T-cell (primary cell): Measurements from ENCODE around the gene TF. TPM values are rescaled to one million over a fixed set of nuclear protein-coding genes. Genes with fewer than 3 reads are reported as not detected.

Experiments
- ATAC-seq, 4 experiments: fragments of 200-7000 bp in 3 of 4; fragments of 150-1000 bp in 1 of 4; cut with Tn5 transposase; replicated peaks in 1 of 4; 1 replicate in 3 of 4; 2 replicates in 1 of 4; pipeline ENCODE4 v1.10.0; 2021; ENCODE audit warnings: moderate library complexity in 3 of 4, mild to moderate bottlenecking in 2 of 4, moderate number of reproducible peaks in 1 of 4
- CTCF ChIA-PET, 2 donors: fragments of 300-600 bp; sonication (Branson Sonifier 250); formaldehyde crosslinking; loops; one replicate each; lab custom pipeline; 2022; ENCODE audit warnings: antibody characterized with exemption in 2 of 2; lab: Charles Lee
- POLR2A ChIA-PET, 2 donors: fragments of 300-600 bp; sonication (Branson Sonifier 250); formaldehyde crosslinking; loops; one replicate each; lab custom pipeline; 2022; ENCODE audit warnings: antibody characterized with exemption in 2 of 2; lab: Charles Lee
- DNase-seq, 35 experiments: peaks; one replicate each; pipeline versions ENCODE4 v3.0.0 to v3.0.0-alpha.2; 2013 to 2023
- H3K27ac ChIP-seq: one replicate; pipeline ENCODE4 v1.5.1; 2013; ENCODE audit warnings: low read length
- H3K27me3 ChIP-seq, 2 experiments: replicated peaks in 1 of 2; 1 replicate in 1 of 2; 2 replicates in 1 of 2; pipeline versions ENCODE4 v1.6.1 to v1.7.0; 2013; ENCODE audit warnings: low read length in 1 of 2, mixed read lengths in 1 of 2; ENCODE audit not compliant: control insufficient read depth in 2 of 2, insufficient read depth in 2 of 2; ENCODE audit errors: extremely low read depth in 1 of 2
- H3K36me3 ChIP-seq, 2 donors: 1 replicate in 1 of 2; 2 replicates in 1 of 2; pipeline versions ENCODE4 v1.6.1 to v1.7.0; 2013; ENCODE audit warnings: low read length in 1 of 2; ENCODE audit not compliant: control insufficient read depth in 2 of 2, insufficient read depth in 1 of 2; ENCODE audit errors: extremely low read depth in 1 of 2
- H3K4me1 ChIP-seq, 2 experiments: 1 replicate in 1 of 2; 2 replicates in 1 of 2; pipeline versions ENCODE4 v1.6.1 to v1.7.0; 2013; ENCODE audit warnings: low read length in 2 of 2, mixed read lengths in 1 of 2; ENCODE audit not compliant: insufficient read depth in 2 of 2, control insufficient read depth in 1 of 2; ENCODE audit errors: extremely low read depth in 1 of 2
- H3K4me3 ChIP-seq, 2 donors: 1 replicate in 1 of 2; 2 replicates in 1 of 2; pipeline versions ENCODE4 v1.5.1 to v1.7.0; 2013; ENCODE audit warnings: mild to moderate bottlenecking in 2 of 2, low read length in 1 of 2, moderate library complexity in 1 of 2; ENCODE audit not compliant: control insufficient read depth in 1 of 2; ENCODE audit errors: extremely low read depth in 1 of 2
- H3K9me3 ChIP-seq: 2 replicates; pipeline ENCODE4 v1.7.0; 2013
- H3K27ac Mint-ChIP-seq, 2 donors: one replicate each; pipeline ENCODE4 v1.8.0; 2020 to 2021; ENCODE audit warnings: mild to moderate bottlenecking in 2 of 2, mixed read lengths in 2 of 2
- H3K27me3 Mint-ChIP-seq, 2 donors: one replicate each; pipeline ENCODE4 v1.8.0; 2021 to 2022; ENCODE audit warnings: mixed read lengths in 2 of 2
- H3K36me3 Mint-ChIP-seq: one replicate; pipeline ENCODE4 v1.8.0; 2021; ENCODE audit warnings: mixed read lengths
- H3K4me1 Mint-ChIP-seq, 3 donors: one replicate each; pipeline ENCODE4 v1.8.0; 2020 to 2022; ENCODE audit warnings: mixed read lengths in 3 of 3, mild to moderate bottlenecking in 1 of 3
- H3K4me3 Mint-ChIP-seq, 3 donors: one replicate each; pipeline ENCODE4 v1.8.0; 2020 to 2022; ENCODE audit warnings: mild to moderate bottlenecking in 3 of 3, mixed read lengths in 3 of 3, moderate library complexity in 3 of 3
- H3K9me3 Mint-ChIP-seq, 3 donors: one replicate each; pipeline ENCODE4 v1.8.0; 2020 to 2022; ENCODE audit warnings: mixed read lengths in 3 of 3
- WGBS: methylation state at CpG from one replicate; pipeline ENCODE4 v1.1.5; 2013; ENCODE audit warnings: missing lambda C conversion rate; ENCODE audit not compliant: insufficient coverage; 5-methylcytosine and 5-hydroxymethylcytosine counted together
- total RNA-seq, 35 experiments: library from RNA in 6 of 35; stranded (reverse) in 6 of 35; fragments of 120-200 nt in 1 of 35; gene quantifications; one replicate each; pipeline versions ENCODE4 v1.2.1 to v1.2.4 and lab custom pipeline; 2013 to 2026

Gene TF
- total RNA-seq, 5 donors from 2014 or later (not counting 1 experiment from before 2014, with no cell fraction given): 0.65 to 15.3 (median 9.8) TPM

DNA sequence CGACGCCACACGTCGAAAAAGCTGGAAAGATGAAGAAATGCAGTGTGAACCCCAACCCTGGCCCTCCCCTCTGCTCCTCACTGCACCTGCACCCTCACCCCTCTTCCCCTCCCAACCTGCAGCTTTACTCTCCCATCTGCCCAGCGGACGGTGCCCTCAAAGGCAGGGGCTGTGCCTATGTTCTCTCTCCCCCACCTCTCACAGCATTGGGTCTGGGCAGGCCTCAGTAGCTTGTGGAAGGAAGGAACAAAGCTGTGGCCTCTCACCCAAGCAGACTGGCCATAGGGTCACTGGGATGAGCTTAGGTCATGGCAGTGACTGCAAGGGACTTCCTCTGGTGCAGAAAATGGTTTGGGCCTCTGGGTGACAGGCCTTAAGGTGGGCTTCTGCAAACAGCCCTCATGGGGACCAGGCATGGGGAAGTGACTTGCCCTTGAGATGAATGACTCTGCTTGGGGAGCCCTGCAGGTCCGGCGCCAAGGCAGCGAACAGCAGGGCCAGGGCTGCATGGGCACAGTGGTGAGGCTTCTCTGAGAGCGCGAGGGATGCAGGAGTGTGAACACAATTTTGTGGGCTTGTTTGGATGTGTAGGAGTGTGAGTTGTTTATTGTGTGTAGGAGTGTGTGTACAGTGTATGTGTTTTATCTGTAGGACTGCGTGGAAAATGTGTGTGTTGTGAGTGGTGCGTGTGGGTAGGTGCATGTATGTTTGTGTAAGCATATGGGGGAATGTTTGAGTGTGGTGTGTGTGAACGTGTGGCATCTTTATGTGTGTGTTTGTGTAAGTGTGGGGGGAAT lies 88.6 kb downstream of the TF start:
- no peak overlapping the region for H3K4me3 ChIP-seq
- ATAC-seq: no peak
- POLR2A ChIA-PET: no interaction called here
- no peak overlapping the region for H3K27ac ChIP-seq
- Mint-ChIP-seq H3K4me1 (no peaks in the 10 kb centered on the region), H3K27me3 (peaks cover 3 to 7% of the 10 kb centered on the region in 2 donors), H3K27ac (no peak overlapping the region), H3K36me3 (no peaks in the 10 kb centered on the region), H3K4me3 (no peak overlapping the region), H3K9me3 (no peaks in the 10 kb centered on the region)
- H3K9me3 ChIP-seq: no peaks in the 10 kb centered on the region
- no peaks in the 10 kb centered on the region for H3K4me1 ChIP-seq
- 92% methylated on average over 12 of the region's 14 CpGs for WGBS
- H3K36me3 ChIP-seq: no peaks in the 10 kb centered on the region
- no peak for DNase-seq
- H3K27me3 ChIP-seq: peaks cover 0 to 15% of the 10 kb centered on the region in 2 experiments
- CTCF ChIA-PET: interaction anchor here in 1 of 2 donors (0.5 kb wide), 1 partner anchor 9 kb away, joined by 3 read pairs; no protein-coding TSS in a partner anchor

DNA sequence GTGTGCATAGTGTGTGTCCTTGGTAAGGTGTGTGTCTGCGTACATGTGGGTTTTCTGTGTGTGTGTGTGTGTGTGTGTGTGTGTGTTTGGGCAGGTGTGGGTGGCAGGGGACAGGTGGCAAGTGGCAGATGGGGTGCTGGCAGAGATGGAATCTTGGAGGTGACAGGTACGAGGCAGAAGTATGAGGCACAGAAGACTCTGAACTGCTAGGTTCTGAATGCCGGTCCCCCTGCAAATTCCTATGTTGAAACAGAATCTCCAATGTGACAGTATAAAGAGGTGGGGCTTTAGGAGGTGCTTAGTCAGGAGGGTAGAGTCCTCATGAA lies 89.2 kb downstream of the TF start:
- Mint-ChIP-seq H3K27ac (no peak overlapping the region), H3K4me3 (no peak overlapping the region), H3K36me3 (no peaks in the 10 kb centered on the region), H3K9me3 (no peaks in the 10 kb centered on the region), H3K27me3 (peaks cover 3 to 7% of the 10 kb centered on the region in 2 donors), H3K4me1 (no peaks in the 10 kb centered on the region)
- Histone ChIP-seq H3K27ac (no peak overlapping the region), H3K36me3 (no peaks in the 10 kb centered on the region), H3K9me3 (no peaks in the 10 kb centered on the region), H3K4me3 (no peak overlapping the region), H3K27me3 (peaks cover 0 to 15% of the 10 kb centered on the region in 2 experiments), H3K4me1 (no peaks in the 10 kb centered on the region)
- ATAC-seq: no peak
- 82% methylated on average over 3 of the region's 3 CpGs for WGBS
- DNase-seq: no peak
- ChIA-PET POLR2A (no interaction called here), CTCF (interaction anchor here in 1 of 2 donors (0.5 kb wide), 1 partner anchor 9 kb away, joined by 3 read pairs; no protein-coding TSS in a partner anchor)

DNA sequence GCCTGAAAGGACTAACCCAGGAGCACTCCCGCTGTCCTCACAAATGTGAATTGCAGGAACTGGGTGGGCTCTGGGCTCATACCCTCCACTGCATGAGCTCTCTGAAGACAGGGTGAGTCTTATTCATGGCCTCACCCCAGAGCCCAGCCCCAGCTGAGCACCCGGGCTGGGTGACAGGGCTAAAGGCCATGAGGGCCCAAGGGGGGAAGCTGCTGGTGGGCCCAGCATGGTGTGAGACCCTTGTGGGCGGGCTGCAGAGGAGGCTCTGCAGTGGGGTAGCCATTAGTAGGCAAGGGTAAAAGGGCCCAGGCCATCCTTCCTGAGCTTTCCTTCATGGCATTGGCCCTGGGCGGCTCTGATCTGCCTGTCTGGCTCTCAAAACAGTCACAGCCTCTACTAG lies 89.8 kb downstream of the TF start:
- ATAC-seq (no peak), DNase-seq (no peak)
- Histone ChIP-seq H3K9me3 (no peaks in the 10 kb centered on the region), H3K27me3 (peaks cover 0 to 16% of the 10 kb centered on the region in 2 experiments), H3K27ac (no peak overlapping the region), H3K36me3 (no peaks in the 10 kb centered on the region), H3K4me3 (no peak overlapping the region), H3K4me1 (no peaks in the 10 kb centered on the region)
- H3K4me3 Mint-ChIP-seq: no peak overlapping the region
- ChIA-PET POLR2A (no interaction called here), CTCF (no interaction called here)
- WGBS: 92% methylated on average over 3 of the region's 4 CpGs
- H3K27me3 Mint-ChIP-seq: peaks cover 3 to 7% of the 10 kb centered on the region in 2 donors
- H3K27ac Mint-ChIP-seq: no peak overlapping the region
- H3K4me1 Mint-ChIP-seq: no peaks in the 10 kb centered on the region
- H3K9me3 Mint-ChIP-seq: no peaks in the 10 kb centered on the region
- H3K36me3 Mint-ChIP-seq: no peaks in the 10 kb centered on the region

DNA sequence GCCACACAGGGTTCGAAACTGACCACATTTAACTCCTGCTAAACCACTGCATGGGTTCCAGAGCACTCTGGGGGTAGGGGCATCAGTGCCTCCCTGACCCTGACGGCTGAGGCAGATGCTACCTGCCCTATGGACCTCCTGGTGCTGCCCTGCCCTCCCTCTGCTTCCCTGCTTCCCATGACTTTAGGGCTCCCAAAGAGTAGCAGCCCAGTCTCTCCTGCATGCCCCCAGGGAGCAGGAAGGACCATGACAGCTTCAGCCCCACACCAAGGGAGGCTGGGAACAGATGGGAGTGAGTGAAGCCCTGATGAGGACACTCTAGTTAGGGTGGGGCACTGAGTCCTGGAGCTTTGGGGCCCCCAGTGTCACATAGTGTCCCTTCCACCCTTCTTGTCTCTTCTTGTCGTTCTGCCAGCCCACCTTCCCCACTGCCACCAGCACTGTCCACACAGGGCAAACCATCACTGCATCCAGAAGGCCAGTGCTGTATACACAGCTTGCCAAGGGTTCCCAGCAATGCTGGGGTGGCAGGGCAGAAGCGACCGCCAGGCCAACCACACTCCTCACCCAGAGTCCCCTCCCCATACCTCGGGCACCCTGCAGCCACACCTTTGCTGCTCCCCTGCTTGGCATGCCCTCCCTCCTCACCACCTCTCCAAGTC lies 90.4 kb downstream of the TF start:
- Mint-ChIP-seq H3K4me1 (no peaks in the 10 kb centered on the region), H3K27ac (no peak overlapping the region)
- 51% methylated on average over 3 of the region's 6 CpGs for WGBS

DNA sequence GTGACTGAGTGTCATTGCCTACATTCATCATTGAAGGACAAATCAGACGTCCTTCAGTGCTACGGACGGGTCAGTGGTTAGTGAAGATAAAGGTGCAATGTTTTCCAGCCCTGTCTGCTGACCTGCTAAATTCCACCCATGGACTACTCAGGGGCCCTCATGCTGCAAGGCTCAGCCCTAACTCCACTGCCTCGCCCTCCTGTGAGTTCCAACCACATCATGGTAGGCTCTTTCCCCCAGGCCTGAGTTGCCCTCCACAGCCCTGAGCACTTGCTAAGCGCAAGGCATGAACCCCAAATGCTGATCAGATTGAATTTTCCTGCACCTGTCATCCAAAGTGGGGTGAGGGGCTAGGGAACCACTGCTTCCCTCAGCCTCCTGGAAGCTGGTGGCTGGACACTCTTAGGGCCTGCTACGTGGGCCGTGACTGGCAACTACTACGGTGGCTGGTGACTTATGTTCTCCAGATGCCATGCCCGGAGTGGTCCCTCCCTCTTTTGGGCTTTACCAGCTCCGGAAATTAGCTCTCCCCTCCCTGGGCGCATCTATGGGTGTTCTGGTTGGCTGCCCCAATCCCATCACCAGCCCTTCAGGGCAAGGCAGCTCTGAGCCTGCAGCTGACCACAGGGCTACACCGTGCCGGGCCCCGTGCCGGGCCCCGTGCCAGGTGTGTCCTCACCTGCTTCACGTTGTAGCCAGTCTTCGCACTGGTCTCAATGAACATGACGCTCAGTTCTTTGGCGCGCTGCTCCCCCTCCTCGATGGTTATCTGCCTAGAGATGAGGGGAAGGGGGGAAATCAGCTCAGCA lies 91.5 kb downstream of the TF start:
- 83% methylated on average over 18 of the region's 22 CpGs for WGBS
- no peaks in the 10 kb centered on the region for H3K9me3 ChIP-seq
- H3K4me3 ChIP-seq: no peak overlapping the region
- ChIA-PET CTCF (interaction anchor here in 1 of 2 donors (0.6 kb wide), 1 partner anchor 69 kb away, joined by 9 read pairs; no protein-coding TSS in a partner anchor), POLR2A (no interaction called here)
- Mint-ChIP-seq H3K36me3 (no peaks in the 10 kb centered on the region), H3K27ac (no peak overlapping the region), H3K4me1 (no peaks in the 10 kb centered on the region), H3K9me3 (no peaks in the 10 kb centered on the region), H3K27me3 (peaks cover 3 to 7% of the 10 kb centered on the region in 2 donors), H3K4me3 (no peak overlapping the region)
- H3K4me1 ChIP-seq: no peaks in the 10 kb centered on the region
- H3K27me3 ChIP-seq: peaks cover 0 to 17% of the 10 kb centered on the region in 2 experiments
- H3K27ac ChIP-seq: no peak overlapping the region
- no peak for ATAC-seq
- DNase-seq: no peak
- H3K36me3 ChIP-seq: no peaks in the 10 kb centered on the region

More for the DNA sequence above, 90.4 kb downstream of the TF start:
- DNase-seq: no peak
- H3K9me3 ChIP-seq: no peaks in the 10 kb centered on the region
- no peak overlapping the region for H3K27ac ChIP-seq
- no peak overlapping the region for H3K4me3 ChIP-seq
- no peaks in the 10 kb centered on the region for H3K36me3 ChIP-seq
- H3K4me3 Mint-ChIP-seq: no peak overlapping the region
- ChIA-PET CTCF (no interaction called here), POLR2A (no interaction called here)
- H3K4me1 ChIP-seq: no peaks in the 10 kb centered on the region
- no peak for ATAC-seq
- peaks cover 3 to 7% of the 10 kb centered on the region in 2 donors for H3K27me3 Mint-ChIP-seq
- no peaks in the 10 kb centered on the region for H3K36me3 Mint-ChIP-seq
- H3K9me3 Mint-ChIP-seq: no peaks in the 10 kb centered on the region
- peaks cover 0 to 19% of the 10 kb centered on the region in 2 experiments for H3K27me3 ChIP-seq

DNA sequence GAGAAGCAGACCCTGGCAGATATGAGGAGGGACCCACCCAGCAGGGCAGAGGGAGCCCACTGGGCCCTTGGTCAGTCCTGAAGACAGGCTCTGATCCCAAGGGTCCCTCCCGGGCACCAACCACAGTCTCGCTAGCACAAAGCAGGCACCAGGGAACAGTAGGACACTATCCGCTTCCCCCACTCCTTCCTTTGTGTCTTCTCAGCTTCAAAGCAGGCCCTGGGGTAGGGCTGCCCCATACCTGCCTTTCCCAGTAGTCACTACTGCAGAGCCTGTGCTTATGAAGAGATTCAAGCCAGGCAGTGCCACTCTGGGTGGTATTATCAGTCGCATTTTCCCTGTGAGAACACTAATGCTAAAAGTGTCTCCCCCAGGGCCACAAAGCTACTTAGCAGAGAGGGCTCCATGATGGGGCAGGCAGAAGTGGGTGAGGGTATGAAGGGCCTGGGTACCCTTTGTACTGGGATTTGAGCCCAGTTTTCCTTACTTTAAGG lies 92.2 kb downstream of the TF start:
- Histone ChIP-seq H3K27ac (no peak overlapping the region), H3K27me3 (peaks cover 0 to 16% of the 10 kb centered on the region in 2 experiments), H3K9me3 (no peaks in the 10 kb centered on the region), H3K4me3 (no peak overlapping the region), H3K4me1 (no peaks in the 10 kb centered on the region), H3K36me3 (no peaks in the 10 kb centered on the region)
- H3K4me3 Mint-ChIP-seq: no peak overlapping the region
- POLR2A ChIA-PET: no interaction called here
- WGBS: 100% methylated on average over 2 of the region's 4 CpGs
- no peaks in the 10 kb centered on the region for H3K4me1 Mint-ChIP-seq
- no peaks in the 10 kb centered on the region for H3K36me3 Mint-ChIP-seq
- H3K27ac Mint-ChIP-seq: no peak overlapping the region
- DNase-seq: no peak
- CTCF ChIA-PET: interaction anchor here in 1 of 2 donors (0.6 kb wide), 1 partner anchor 70 kb away, joined by 9 read pairs; no protein-coding TSS in a partner anchor
- no peak for ATAC-seq
- H3K27me3 Mint-ChIP-seq: peaks cover 3 to 7% of the 10 kb centered on the region in 2 donors
- H3K9me3 Mint-ChIP-seq: no peaks in the 10 kb centered on the region
